ENCODE results near the gene PRKAG2.
"Not testable (repeated sequence)": the region's sequence is repeated elsewhere in the genome, so short reads cannot be mapped to it uniquely, and the experiment has no call there.

PRKAG2 gene

DNA sequence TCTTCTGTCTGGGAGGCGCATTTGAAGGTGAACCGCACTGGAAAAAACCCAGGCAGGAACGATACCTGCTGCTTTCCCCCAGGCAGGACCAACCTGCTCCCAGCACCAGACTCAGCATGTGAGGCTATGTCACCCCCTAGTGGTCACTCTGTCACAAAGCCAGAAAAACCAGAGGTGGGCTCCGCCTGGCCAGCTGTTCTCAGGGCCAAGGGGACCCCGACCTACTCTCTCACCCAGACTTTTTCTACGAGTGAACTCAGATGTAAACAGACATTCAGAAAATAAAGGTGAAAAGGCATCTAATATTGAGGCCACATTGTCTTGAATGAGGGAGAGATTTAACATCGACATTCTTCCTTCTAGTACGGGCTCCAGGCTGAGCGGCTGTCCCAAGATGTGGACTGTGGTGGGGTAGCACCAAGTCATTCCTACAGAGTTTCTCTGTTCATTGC is 117.3 kb downstream of the PRKAG2 start:
- DNase-seq = peak; percentile 80

DNA sequence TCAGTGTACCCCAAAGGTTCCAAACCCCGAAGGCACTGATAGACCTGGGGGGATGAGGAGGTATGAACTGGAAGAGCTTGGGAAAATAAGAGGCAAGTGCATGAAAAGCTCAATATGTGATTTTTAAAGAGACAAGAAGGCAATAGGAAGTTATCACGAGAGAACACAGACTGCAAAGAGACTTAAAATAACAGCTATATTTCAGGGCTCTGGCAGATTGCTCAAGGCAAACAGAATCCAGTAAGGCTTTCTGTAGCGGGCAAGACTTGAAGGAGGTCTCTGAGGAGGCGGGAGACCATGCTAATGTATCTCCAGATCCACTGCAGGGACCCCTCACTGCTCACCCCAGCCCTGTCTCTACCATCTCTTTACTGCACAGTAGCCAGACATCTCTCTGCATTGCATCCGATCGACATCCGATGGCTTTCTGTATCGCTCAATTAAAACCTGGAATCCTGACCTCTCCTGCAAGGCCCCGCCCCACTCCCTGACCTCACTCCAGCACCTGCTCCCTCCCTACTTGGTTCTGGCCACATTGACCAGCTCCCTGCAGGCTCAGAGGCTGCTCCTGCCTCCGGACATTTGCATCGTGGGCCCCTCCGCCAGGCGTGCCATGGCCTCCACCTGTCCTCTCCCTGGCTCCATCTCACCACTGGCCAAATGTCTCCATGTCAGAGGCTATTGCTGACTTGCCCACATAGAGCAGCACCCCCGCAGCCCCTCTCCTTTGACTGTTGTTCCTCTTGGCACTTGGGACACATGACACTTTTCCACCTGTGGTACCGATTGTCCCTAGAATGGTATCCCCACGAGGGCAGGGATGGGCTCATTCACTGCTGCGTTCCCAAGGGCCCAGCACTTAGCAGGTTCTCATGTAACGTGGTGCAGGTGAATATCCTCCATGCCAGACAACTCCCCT is 118.0 kb downstream of the PRKAG2 start:
- DNase-seq = no peak

DNA sequence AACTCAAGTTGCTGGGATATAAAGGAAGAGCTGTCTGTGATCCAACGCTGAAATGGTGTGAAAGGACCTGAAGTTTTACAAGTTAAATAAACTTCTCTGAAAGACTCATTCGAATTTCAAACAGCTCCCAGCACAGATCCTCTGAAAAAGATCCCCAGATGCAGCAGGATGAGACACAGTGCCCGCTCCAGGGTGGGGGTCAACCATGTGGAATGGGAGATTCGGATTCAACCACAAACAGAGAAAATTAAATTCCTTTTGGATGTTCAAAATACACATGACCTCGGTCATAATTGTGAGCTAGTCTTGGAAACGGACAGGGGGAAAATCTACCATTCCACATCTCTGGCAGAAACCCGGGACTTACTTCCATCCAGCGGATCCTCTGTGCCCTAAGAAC is 119.6 kb downstream of the PRKAG2 start:
- no peak for DNase-seq

DNA sequence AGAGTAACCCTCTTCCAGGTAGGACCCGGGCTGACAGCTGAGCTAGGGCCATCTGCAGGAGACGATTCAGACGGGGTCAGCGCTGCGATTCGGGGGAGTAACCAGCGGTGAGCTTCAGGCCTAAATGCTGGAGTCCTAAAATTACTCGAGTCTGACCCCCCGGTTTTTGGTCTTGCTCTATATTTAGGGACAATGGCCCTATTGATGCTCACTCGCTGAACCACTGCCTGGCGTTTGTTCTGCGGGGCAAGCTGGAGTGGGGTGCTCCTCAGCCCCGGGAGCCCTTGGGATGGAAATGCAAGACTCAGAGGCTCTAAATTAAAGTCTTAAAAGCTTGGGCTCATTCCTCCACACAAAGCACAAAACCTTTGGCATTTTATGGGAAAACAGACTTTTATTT is 120.0 kb downstream of the PRKAG2 start:
- DNase-seq = no peak

DNA sequence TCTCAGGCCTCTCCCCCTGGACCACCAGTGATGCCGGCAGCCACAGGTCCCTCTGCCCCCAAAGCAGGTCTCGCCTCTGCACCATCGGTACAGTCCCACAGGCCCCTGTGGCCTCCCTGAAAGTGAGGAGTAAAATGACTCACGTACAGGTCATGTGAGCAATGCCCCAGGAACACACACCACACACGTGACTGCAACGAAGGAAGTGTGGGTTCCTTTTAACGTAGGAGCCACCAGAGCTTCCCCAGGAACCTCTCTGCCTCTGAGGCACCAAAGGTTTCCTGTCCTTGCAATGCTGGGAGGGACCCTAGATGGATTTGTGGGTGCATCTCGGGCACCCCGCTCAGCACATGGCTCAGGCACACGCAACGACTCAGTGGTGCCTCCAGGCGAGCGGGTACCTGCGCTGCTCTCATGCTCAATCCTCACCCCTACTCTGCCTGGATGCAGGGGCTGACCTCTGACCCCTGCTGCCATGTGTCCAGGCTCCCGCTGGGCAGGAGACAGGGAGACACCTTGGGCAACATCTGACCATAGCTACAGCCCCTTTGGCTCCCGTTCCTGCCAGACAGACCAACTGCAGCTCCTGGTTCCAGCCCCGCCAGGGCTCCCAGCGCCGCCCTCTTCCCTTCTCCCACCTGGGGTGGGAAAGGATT is 120.7 kb downstream of the PRKAG2 start:
- no peak for DNase-seq

DNA sequence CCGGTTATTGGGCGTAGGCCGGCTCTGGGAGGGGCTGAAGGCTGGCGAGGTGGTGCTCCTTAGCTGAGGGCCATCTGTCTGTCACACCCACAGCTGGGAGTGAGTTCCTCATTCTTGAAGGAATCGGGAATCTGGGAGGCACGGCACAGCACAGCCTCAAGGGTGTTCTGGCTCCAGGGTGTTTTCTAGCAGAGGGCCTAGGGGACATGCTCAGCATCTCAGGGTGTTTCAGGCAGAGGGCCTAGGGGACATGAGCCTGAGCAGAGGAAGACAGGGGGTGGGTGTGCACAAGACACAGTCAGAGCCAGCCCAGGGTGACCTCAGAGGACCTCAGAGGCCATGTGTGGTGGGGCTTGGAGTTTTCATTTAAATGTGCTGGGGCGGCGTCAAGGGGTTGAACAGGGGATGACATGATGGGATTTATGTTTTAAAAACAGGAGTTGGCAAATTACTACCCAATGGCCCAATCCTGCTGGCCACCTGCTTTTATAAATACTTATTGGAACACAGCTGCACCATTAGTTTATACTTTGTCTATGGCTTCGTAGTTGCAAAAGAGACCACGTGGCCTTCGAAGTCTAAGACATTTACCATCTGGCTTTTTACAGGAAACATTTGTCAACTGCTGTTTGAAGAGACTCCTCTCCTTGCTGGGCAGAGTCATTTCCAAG is 121.6 kb downstream of the PRKAG2 start:
- no peak for DNase-seq

DNA sequence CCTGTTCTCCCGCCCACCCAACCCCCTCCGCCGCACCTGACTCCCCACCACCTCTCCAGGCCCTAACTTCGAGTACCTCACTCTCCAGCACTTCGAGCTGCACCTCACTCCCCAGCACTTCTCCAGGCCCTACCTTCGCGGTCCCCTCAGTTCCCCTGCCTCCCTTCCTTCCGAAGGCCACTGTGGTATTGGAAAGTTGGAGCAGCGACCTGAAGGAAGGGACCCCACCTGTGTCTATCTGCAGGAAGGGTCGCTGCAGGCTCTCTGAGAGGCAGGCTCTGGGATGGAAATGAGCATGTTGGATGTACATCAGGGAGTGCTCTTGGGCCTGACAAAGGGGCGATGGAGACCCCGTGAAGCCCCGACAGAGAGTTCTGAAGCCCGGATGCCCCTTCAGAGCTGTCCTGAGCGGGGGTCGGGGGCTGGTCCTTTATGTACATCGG is 122.2 kb downstream of the PRKAG2 start:
- DNase-seq = no peak

DNA sequence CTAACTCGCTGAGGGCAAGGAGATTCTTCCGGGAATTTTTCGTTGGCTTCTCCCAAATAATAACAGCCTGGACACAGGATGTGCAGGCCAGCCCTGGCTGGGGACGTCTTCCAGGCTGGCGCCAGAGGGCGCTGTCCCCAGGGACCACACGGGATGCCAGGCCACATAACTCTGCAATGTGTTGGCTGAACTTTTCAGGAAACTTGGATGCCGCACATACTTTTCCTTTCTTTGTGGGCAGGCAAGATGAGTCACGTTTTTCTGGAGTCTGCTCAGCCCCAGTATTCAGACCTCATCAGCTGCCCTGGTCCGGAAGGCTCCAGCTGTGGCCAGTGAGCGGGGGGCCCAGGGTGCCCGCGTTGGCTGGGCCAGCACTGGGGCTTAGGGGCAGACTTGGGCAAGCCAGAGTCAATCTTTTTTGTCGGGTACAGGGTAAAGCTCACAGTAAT is 122.7 kb downstream of the PRKAG2 start:
- DNase-seq = peak; percentile 19

DNA sequence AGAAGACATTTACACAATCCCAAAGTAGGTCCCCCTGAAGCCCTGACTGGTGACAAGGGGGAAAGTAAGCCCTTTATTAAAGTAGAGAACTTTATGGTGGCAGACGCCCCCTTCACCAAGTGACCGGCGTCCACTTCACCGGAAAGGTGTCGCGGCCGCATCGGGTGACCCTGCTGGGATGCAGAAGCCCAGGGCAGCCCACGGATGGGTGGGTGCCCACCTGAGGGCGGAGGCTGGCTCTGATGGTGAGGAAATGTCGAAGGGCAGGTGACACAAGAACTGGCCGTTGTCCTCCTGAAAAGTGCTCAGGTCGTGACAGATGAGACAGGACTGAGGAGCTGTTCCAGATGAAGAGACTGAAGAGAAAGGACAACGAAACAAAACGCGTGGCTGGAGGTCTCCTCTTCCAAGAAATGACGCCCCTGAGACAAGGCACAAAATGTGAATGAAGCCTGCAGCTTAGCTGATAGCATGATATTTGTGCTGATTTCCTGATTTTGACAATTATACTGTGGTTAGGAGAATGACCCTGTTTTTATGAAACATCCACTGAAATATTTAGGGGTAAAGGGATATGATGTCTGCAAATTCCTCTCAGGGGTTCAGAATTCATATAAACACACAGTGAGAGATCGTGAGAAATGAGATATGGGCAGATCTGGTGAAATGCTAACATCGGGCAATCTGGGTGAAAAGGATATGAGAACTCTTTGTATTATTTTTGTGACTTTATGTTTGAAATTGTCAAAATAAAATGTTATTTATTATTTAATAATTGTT is 123.9 kb downstream of the PRKAG2 start:
- DNase-seq = no peak

DNA sequence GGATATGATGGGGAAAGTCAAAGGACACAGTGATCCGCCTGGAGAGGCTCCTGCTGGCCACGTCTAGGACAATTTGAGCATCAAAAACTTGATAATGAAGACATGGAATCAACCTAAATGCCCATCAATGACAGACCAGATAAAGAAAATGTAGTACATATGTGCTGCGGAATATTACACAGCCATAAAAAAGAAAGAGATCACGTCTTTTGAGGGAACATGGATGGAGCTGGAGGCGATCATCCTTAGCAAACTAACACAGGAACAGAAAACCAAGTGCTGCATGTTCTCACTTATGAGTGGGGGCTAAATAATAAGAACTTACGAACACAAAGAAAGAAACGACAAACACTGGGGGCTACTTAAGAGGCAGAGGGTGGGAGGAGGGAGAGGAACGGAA is 124.9 kb downstream of the PRKAG2 start:
- DNase-seq = no peak

DNA sequence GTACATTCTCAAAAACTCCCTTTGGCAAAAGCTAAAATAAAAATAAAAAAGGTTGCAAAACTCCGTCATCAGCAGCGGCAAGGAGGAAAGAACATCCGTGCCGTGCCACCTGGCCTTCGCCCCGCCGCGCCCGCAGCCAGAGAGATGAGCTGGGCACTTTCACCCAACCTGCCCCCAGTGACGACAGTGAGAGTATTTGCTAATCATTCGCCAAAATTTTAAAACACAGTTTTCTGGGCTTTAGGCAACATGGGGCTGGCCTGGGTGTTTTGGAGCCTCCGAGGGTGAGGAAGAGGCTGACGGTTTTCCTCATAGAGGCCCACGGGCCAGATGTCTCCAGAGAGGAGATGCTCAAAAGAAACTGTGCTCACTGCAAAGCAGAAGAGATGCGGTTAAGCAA is 128.2 kb downstream of the PRKAG2 start:
- no peak for DNase-seq

DNA sequence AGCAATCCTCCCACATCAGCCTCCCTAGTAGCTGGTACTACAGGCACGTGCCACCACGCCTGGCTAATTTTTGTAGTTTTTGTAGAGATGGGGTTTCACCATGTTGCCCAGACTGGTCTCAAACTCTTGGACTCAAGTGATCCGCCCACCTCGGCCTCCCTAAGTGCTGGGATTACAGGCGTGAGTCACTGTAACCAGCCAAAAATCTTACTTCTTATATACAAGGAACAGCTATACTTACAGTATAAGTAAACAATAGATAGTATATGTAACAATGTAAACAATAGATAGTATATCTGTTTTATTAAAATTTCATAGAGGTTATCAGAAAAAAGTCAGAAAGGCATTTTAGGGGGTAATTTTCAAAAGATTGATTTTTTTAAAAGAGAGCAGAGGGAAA is 128.9 kb downstream of the PRKAG2 start:
- not testable (repeated sequence) for DNase-seq

DNA sequence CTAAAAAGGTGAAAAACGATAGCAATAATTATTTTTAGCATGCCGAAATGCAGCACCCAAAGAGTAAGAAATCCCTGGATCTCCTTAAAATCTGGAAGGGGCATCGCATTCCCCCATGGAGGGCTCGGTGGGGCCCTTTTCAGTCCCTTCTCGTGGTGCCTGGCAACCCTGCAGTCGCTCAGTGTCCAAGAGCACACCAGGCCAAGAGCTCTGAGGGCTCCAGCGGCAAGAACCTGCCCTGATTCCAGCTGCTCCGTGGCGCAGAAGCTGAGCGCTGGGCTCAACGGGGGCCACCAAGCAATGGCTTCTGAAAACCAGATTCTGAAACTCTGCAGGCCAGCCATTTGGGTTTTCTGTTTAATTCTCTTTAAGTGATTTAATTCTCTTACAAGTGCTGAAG is 131.2 kb downstream of the PRKAG2 start:
- DNase-seq = no peak

DNA sequence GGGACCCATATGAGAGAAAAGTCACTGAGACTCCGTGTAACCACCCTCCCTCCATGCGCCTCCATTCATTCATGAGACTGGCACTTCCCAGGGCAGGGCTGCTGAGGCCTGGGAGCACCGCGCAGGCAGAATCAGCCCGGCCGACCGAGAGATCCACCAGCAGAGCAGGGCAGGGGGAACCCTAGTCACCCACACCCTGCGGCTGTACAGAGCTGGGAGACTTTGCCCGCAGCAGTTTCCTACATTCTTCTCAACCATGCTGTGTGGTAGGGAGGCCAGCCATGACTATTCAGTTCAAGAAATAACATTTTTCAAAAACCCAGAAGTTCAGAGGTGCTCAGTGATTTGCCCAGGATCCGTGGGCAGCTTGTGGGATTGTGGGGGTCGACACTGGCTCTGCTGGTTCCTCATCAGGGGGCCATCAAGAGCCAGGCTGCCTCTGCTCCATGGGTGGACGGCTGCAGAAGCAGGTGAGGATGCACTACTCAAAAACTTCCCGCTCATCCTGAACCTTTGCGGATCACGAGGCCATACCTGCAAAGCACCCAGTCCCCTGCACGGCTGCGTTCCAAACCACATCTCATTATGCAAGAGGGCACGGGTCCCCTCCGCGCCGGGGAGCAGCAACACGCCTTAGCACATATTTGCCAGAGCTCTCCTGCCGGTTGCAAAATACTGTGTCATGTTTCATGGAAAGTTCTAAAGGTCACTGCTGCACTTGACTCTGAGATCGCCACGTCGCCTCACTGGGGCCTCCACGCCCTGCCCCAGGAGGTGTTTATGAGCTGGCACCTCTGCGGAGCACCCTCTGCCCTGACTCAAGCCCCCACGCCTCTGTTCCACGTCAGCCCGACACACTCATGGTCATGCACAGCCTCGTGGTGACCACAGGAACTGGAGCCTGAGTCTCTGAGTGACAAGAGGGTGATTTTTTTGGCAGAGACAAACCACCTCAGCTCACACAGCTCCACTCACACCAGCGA is 132.0 kb downstream of the PRKAG2 start:
- DNase-seq = no peak

DNA sequence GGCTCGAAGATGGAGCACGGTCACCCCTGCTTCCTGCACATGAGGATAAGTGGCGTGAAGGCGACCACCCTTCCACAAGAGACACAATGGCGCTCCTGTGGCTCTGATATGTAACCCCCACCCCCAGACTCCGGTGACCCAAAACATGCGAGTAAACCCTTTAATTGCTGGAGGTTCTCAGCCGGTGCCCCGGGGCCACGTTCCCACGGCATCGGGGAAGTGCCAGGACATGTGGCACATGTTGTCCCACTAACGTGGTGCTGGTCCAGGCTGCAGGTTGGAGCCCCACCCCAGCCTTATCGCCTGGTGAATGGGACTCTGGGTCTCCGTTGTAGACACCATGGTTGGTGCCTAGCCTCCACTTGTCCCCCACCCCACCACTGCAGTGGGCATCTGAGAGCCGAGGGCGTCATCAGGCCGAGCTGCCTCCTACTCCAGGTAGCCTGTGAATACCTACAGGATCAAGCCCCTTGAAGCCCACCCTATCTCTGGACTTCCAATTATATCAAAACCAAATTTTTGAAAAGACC is 132.8 kb downstream of the PRKAG2 start:
- no peak for DNase-seq

DNA sequence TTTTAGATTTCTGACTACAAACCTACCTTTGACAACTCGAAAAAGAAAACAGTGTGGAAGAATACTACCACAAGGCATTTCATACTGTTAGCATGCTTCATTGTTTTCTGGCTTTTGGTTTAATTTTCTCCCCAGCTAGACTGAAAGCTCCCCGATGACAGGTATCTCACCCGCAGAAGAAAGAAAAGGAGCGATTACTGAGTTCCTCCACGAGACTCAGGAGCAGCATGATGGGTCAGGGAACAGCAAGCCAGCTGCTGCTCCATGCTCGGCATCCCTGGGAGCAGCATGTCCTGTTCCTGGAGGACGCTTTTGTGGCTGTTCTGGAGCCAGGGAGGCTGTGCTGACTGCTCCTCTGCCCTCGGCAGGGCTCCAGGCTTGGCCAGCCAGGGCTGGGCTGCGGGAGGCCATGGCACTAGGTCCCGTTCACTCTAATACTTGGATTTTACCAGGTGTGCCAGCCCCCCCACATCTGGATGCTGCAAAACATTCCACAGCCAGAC is 133.4 kb downstream of the PRKAG2 start:
- no peak for DNase-seq

DNA sequence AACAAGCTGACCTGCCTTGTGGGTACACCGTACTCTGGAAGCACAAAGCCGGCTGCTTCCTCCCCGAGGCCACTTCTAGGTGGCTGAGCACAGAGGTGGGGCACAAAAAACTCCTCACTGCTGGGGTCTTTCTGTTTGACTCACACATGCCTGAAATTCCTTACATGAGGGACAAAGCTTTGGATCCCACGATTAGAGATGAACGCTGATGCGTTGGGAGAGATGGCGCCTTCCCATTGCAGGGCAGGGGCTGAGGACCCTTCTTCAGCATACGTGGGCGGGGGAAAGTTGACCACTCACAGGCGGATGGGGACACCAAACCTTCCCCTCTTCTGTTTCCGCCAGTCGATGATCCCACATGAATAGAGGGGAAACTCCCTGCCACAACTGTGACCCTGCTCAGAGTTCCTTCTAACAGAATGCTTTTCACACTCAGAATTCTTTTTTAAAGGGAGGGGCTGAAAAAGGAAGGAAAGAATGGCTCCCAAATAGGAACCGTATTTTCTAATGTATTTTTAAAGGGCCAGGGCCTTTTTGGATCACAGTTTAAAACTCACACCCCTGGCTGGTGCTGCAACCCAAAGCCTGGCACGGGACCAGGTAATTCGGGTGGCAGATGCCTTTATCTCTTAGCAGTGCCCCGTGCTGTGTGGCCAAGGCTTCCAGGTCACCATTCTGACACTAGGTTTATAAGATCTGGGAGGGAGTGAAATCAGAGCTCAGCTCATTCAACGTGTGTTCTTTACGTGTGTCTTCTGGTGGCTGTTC is 134.0 kb downstream of the PRKAG2 start:
- no peak for DNase-seq

DNA sequence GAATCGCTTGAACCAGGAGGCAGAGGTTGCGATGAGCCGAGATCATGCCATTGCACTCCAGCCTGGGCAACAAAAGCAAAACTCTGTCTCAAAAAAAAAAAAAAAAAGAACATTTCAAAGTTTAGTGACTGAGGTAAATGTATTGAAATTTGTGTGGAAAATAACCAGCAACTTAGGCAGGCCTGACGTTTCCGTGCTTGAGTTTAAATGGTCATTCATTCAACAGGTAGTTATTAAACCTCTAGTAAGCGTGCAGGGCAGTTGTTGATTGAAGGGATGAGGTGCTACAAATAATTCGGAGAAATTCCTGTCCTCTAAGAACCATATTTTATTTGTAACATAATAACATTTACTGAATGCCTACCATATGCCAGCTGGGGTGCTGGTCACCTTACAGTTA is 135.3 kb downstream of the PRKAG2 start:
- DNase-seq = no peak

DNA sequence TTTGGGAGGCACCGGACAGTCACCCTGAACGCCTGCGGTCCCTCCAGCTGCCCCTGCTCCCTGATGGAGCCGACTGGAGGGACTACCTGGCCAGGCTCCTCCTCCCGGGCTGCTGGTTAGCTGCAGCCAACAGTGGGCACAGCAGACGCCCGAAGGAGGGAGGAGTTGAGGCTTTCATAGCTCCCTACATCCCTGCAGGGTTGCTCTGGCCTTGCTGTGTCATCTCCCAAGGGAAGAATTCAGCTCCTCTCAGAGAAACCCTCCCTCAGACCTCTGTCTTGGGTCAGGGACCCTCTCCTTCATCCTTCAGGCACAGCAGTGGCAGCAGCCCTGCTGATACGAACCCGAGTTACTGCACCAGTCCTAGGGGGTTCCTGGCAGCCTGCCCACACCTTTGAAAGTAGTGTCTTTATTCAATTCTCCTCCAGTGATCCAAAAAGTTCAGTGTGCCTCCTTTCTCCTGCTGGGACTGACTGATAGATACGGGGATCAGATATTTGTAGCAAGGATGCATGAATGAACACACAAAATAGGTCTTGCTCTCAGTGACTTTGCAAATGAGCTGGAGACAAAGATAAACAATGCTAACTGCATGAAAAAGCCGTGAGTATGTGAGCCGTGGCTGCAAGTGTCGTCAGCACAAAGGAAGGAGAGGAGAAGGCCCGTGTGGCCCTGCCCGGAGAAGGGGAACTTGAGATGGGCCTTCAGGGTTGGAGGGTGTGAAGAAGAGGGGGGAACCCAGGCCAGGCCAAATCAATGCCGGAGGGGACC is 136.6 kb downstream of the PRKAG2 start:
- DNase-seq = peak; percentile 30
